Measurements from ENCODE around the gene THAP9.
"Not testable (repeated sequence)": the region's sequence is repeated elsewhere in the genome, so short reads cannot be mapped to it uniquely, and the experiment has no call there.

The THAP9 gene
- total RNA-seq: 3.0 to 8.6 (median 6.6) reads per million in 9 experiments

GRCh38 chr4:82900411-82901182, at the start of gene THAP9:
TSS of gene THAP9 (plus strand) at chr4:82900735. CDS start at chr4:82900803, 68 bp downstream.
- peaks cover 9 to 10% of the 10 kb centered on the region in 2 donors for H3K4me1 Mint-ChIP-seq (ENCODE audit: low read depth in 2 of 2)
- no peak within 1 kb of the TSS for H3K4me3 Mint-ChIP-seq
- peaks cover 18% of the 10 kb centered on the region for H3K36me3 Mint-ChIP-seq (ENCODE audit: insufficient read depth)
- no peaks in the 10 kb centered on the region for H3K9me3 Mint-ChIP-seq
- ATAC-seq (replicated peaks) (peak; percentile 83), DNase-seq (peak; percentile 94 to 96 (median 95))
- no peaks in the 10 kb centered on the region for H3K27me3 Mint-ChIP-seq
- H3K27ac Mint-ChIP-seq: no peak within 1 kb of the TSS

GRCh38 chr4:82851318-82851717, 49.2 kb upstream of the THAP9 start:
- peaks cover 97% of the 10 kb centered on the region for H3K36me3 Mint-ChIP-seq (ENCODE audit: insufficient read depth)
- ATAC-seq (replicated peaks) (no peak), DNase-seq (no peak)
- no peak overlapping the region for H3K4me3 Mint-ChIP-seq
- peaks cover 0 to 4% of the 10 kb centered on the region in 2 donors for H3K4me1 Mint-ChIP-seq (ENCODE audit: low read depth in 2 of 2)
- H3K9me3 Mint-ChIP-seq: no peaks in the 10 kb centered on the region
- no peak overlapping the region for H3K27ac Mint-ChIP-seq
- H3K27me3 Mint-ChIP-seq: no peaks in the 10 kb centered on the region

GRCh38 chr4:82851885-82852750, 48.4 kb upstream of the THAP9 start:
- Mint-ChIP-seq H3K27ac (no peak overlapping the region), H3K4me1 (ENCODE audit: low read depth in 2 of 2) (peaks cover 0 to 4% of the 10 kb centered on the region in 2 donors), H3K4me3 (no peak overlapping the region), H3K27me3 (no peaks in the 10 kb centered on the region), H3K9me3 (no peaks in the 10 kb centered on the region), H3K36me3 (ENCODE audit: insufficient read depth) (peaks cover 92% of the 10 kb centered on the region)
- ATAC-seq (replicated peaks) (peak; percentile 47), DNase-seq (no peak)

GRCh38 chr4:82852751-82853285, 47.7 kb upstream of the THAP9 start:
- no peaks in the 10 kb centered on the region for H3K9me3 Mint-ChIP-seq
- peaks cover 92% of the 10 kb centered on the region for H3K36me3 Mint-ChIP-seq (ENCODE audit: insufficient read depth)
- H3K27me3 Mint-ChIP-seq: no peaks in the 10 kb centered on the region
- no peak for ATAC-seq (replicated peaks)
- DNase-seq: no peak
- no peak overlapping the region for H3K4me3 Mint-ChIP-seq
- H3K4me1 Mint-ChIP-seq (ENCODE audit: low read depth in 2 of 2): peaks cover 0 to 4% of the 10 kb centered on the region in 2 donors
- H3K27ac Mint-ChIP-seq: peak overlapping the region in 1 of 2 donors; percentile 8

- peaks cover 72% of the 10 kb centered on the region for H3K36me3 Mint-ChIP-seq (ENCODE audit: insufficient read depth)
- DNase-seq; H3K27ac Mint-ChIP-seq; H3K9me3 Mint-ChIP-seq; H3K4me3 Mint-ChIP-seq; H3K4me1 Mint-ChIP-seq (ENCODE audit: low read depth in 2 of 2); ATAC-seq (replicated peaks); H3K27me3 Mint-ChIP-seq: not testable (repeated sequence)
Measured at GRCh38 chr4:82860487-82860886, 40.0 kb upstream of the THAP9 start.

- no peak for ATAC-seq (replicated peaks)
- Mint-ChIP-seq H3K4me3 (no peak overlapping the region), H3K27me3 (no peaks in the 10 kb centered on the region), H3K4me1 (ENCODE audit: low read depth in 2 of 2) (peaks cover 7 to 17% of the 10 kb centered on the region in 2 donors), H3K27ac (peak overlapping the region in 1 of 2 donors; percentile 19), H3K9me3 (no peaks in the 10 kb centered on the region), H3K36me3 (ENCODE audit: insufficient read depth) (peaks cover 72% of the 10 kb centered on the region)
- DNase-seq: no peak
Measured at GRCh38 chr4:82861529-82861928, 39.0 kb upstream of the THAP9 start.

- no peak for ATAC-seq (replicated peaks)
- no peak for DNase-seq
- H3K36me3 Mint-ChIP-seq (ENCODE audit: insufficient read depth): peaks cover 82% of the 10 kb centered on the region
- H3K27ac Mint-ChIP-seq: peak overlapping the region; percentile 47 to 85
- H3K27me3 Mint-ChIP-seq: no peaks in the 10 kb centered on the region
- H3K9me3 Mint-ChIP-seq: no peaks in the 10 kb centered on the region
- H3K4me1 Mint-ChIP-seq (ENCODE audit: low read depth in 2 of 2): peaks cover 7 to 17% of the 10 kb centered on the region in 2 donors
- H3K4me3 Mint-ChIP-seq: no peak overlapping the region
Measured at GRCh38 chr4:82864336-82864979, 36.1 kb upstream of the THAP9 start.

GRCh38 chr4:82865592-82865991, 34.9 kb upstream of the THAP9 start:
- ATAC-seq (replicated peaks): peak; percentile 36
- no peak for DNase-seq
- H3K27ac Mint-ChIP-seq: peak overlapping the region in 1 of 2 donors; percentile 85
- H3K9me3 Mint-ChIP-seq: no peaks in the 10 kb centered on the region
- H3K4me1 Mint-ChIP-seq (ENCODE audit: low read depth in 2 of 2): peaks cover 7 to 17% of the 10 kb centered on the region in 2 donors
- H3K27me3 Mint-ChIP-seq: no peaks in the 10 kb centered on the region
- H3K4me3 Mint-ChIP-seq: peak overlapping the region in 1 of 2 donors; percentile 43
- peaks cover 90% of the 10 kb centered on the region for H3K36me3 Mint-ChIP-seq (ENCODE audit: insufficient read depth)

- Mint-ChIP-seq H3K4me3 (peak overlapping the region in 1 of 2 donors; percentile 43), H3K27ac (peak overlapping the region in 1 of 2 donors; percentile 85), H3K36me3 (ENCODE audit: insufficient read depth) (peaks cover 92% of the 10 kb centered on the region), H3K4me1 (ENCODE audit: low read depth in 2 of 2) (peaks cover 7 to 17% of the 10 kb centered on the region in 2 donors)
- not testable (repeated sequence) for DNase-seq; ATAC-seq (replicated peaks); H3K9me3 Mint-ChIP-seq; H3K27me3 Mint-ChIP-seq
Measured at GRCh38 chr4:82866033-82866432, 34.5 kb upstream of the THAP9 start.

GRCh38 chr4:82866706-82867385, 33.7 kb upstream of the THAP9 start:
- no peak overlapping the region for H3K4me3 Mint-ChIP-seq
- H3K36me3 Mint-ChIP-seq (ENCODE audit: insufficient read depth): peaks cover 91% of the 10 kb centered on the region
- no peak overlapping the region for H3K27ac Mint-ChIP-seq

GRCh38 chr4:82868572-82868971, 32.0 kb upstream of the THAP9 start:
- H3K4me1 Mint-ChIP-seq (ENCODE audit: low read depth in 2 of 2): peaks cover 7 to 17% of the 10 kb centered on the region in 2 donors
- DNase-seq (no peak), ATAC-seq (replicated peaks) (no peak)
- H3K4me3 Mint-ChIP-seq: no peak overlapping the region
- no peaks in the 10 kb centered on the region for H3K27me3 Mint-ChIP-seq
- peaks cover 91% of the 10 kb centered on the region for H3K36me3 Mint-ChIP-seq (ENCODE audit: insufficient read depth)
- H3K9me3 Mint-ChIP-seq: no peaks in the 10 kb centered on the region
- H3K27ac Mint-ChIP-seq: no peak overlapping the region

More at GRCh38 chr4:82866706-82867385, 33.7 kb upstream of the THAP9 start:
- DNase-seq (no peak), ATAC-seq (replicated peaks) (no peak)
- Mint-ChIP-seq H3K9me3 (no peaks in the 10 kb centered on the region), H3K4me1 (ENCODE audit: low read depth in 2 of 2) (peaks cover 7 to 17% of the 10 kb centered on the region in 2 donors), H3K27me3 (no peaks in the 10 kb centered on the region)

GRCh38 chr4:82885410-82885809, 15.1 kb upstream of the THAP9 start:
- Mint-ChIP-seq H3K9me3 (no peaks in the 10 kb centered on the region), H3K4me1 (ENCODE audit: low read depth in 2 of 2) (peaks cover 28 to 43% of the 10 kb centered on the region in 2 donors), H3K36me3 (ENCODE audit: insufficient read depth) (peaks cover 47% of the 10 kb centered on the region), H3K4me3 (no peak overlapping the region), H3K27ac (no peak overlapping the region), H3K27me3 (no peaks in the 10 kb centered on the region)
- no peak for ATAC-seq (replicated peaks)
- DNase-seq: no peak

Measured in effector memory CD8-positive, alpha-beta T cell (primary cell).